Measurements from ENCODE around the gene THBS4.

The THBS4 gene

DNA sequence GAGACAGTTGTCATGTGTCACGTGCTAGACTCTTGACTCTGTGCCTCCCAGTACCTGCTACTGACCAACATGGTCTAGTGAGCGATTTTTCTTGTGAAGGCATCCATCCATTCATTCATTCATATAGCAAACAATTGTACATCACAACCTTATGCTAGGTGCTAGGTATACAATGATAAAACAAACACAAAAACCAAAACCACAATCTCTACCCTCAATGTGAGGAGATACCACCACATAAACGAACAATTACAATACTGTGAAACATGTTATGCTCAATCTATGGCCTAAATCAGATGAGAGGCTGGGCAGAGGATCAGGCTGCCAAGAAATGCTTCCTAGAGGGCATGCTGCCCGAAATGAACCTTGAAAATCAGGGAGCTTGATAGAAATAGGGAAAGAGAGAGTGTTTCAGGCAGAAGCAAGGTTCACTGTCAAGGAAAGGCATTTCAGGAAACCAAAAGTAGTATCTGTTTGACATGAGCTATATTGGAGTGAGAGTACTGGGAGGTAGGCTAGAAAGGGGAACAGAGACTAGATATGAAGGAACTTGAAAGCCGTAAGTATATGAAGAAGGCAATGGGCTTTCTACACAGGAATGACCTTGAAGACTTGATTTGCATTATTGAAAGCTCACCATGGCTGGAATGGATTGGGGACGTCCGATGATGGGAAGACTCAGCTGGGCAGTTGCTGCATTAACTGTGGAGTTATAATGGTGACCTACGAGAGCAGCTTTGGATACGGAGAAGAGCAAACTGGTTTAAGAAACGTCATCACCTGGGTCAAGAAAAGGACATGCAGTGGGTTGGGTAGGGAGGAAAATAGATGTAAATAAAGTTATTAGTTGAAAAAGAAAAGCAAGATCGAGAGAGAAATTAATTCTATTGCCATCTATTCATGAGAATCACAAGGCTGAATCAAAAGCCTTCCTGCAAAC, 90.1 kb downstream of the THBS4 start:
- Histone ChIP-seq H3K9ac (ENCODE audit: low read depth, low read length) (no peak overlapping the region), H3K4me1 (ENCODE audit: insufficient read depth, low read length) (peaks cover 12% of the 10 kb centered on the region), H3K9me3 (ENCODE audit: insufficient read depth, low read depth, low read length) (peaks cover 4% of the 10 kb centered on the region; the same call in 1 of the 2 replicates), H3K27ac (ENCODE audit: low read length) (no peak overlapping the region), H3K4me3 (ENCODE audit: low read length) (no peak overlapping the region), H3K36me3 (ENCODE audit: insufficient read depth, low read depth, low read length) (no peaks in the 10 kb centered on the region), H3K27me3 (ENCODE audit: insufficient read depth, low read length) (no peaks in the 10 kb centered on the region)

- Histone ChIP-seq H3K4me1 (ENCODE audit: insufficient read depth, low read length) (peaks cover 12% of the 10 kb centered on the region), H3K9me3 (ENCODE audit: insufficient read depth, low read depth, low read length) (peaks cover 4% of the 10 kb centered on the region; the same call in 1 of the 2 replicates), H3K27me3 (ENCODE audit: insufficient read depth, low read length) (no peaks in the 10 kb centered on the region), H3K36me3 (ENCODE audit: insufficient read depth, low read depth, low read length) (no peaks in the 10 kb centered on the region), H3K9ac (ENCODE audit: low read depth, low read length) (no peak overlapping the region), H3K4me3 (ENCODE audit: low read length) (no peak overlapping the region), H3K27ac (ENCODE audit: low read length) (no peak overlapping the region)
Observed at GRCh38 chr5:80125962-80126480, 90.9 kb downstream of the THBS4 start.

DNA sequence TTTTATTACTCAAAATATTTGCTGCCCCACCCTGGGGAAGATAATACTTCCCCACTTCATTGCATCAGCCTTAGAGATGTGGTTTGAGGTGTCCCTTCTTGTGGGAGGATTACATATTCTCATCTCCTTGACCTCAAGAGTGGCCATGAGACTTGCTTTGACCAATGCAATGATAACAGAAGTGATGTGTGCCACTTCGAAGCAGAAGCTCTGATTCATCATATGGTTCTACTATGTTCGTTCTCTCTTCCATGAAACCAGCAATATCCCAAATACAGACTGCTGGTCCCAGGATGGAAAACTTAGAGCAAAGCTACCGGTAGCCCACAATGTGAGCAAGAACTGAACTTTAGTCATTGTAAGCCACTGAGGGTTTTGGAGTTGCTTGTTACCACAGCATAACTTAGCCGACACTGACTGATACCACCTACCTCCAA, 92.0 kb downstream of the THBS4 start:
- Histone ChIP-seq H3K4me3 (ENCODE audit: low read length) (no peak overlapping the region), H3K9me3 (ENCODE audit: insufficient read depth, low read depth, low read length) (peaks cover 4% of the 10 kb centered on the region; the same call in 1 of the 2 replicates), H3K27me3 (ENCODE audit: insufficient read depth, low read length) (no peaks in the 10 kb centered on the region), H3K4me1 (ENCODE audit: insufficient read depth, low read length) (peaks cover 12% of the 10 kb centered on the region), H3K27ac (ENCODE audit: low read length) (no peak overlapping the region), H3K36me3 (ENCODE audit: insufficient read depth, low read depth, low read length) (no peaks in the 10 kb centered on the region), H3K9ac (ENCODE audit: low read depth, low read length) (no peak overlapping the region)

DNA sequence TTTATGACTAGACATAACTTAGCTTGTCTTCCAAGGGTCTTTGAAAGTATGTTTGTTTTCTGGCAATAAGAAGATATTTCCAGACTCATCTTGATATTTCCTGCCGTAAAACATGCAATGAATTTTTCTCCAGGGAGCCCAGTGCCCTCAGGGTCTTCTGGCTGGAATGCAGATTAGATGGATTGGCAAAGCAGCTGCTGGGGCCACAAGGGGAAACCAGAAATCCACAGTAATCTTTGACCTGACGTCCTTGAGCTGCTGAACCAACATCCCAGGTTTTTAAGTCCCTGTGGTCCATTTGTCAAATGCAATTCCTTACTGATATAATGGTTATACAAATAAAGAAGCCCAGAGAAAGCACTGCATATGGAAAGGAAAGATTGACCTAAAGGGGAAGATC, 93.0 kb downstream of the THBS4 start:
- Histone ChIP-seq H3K36me3 (ENCODE audit: insufficient read depth, low read depth, low read length) (no peaks in the 10 kb centered on the region), H3K9ac (ENCODE audit: low read depth, low read length) (no peak overlapping the region), H3K4me1 (ENCODE audit: insufficient read depth, low read length) (peaks cover 12% of the 10 kb centered on the region), H3K9me3 (ENCODE audit: insufficient read depth, low read depth, low read length) (peaks cover 4% of the 10 kb centered on the region; the same call in 1 of the 2 replicates), H3K27ac (ENCODE audit: low read length) (no peak overlapping the region), H3K27me3 (ENCODE audit: insufficient read depth, low read length) (no peaks in the 10 kb centered on the region), H3K4me3 (ENCODE audit: low read length) (no peak overlapping the region)

- Histone ChIP-seq H3K4me3 (ENCODE audit: low read length) (no peak overlapping the region), H3K27ac (ENCODE audit: low read length) (no peak overlapping the region), H3K9ac (ENCODE audit: low read depth, low read length) (no peak overlapping the region), H3K4me1 (ENCODE audit: insufficient read depth, low read length) (peaks cover 19% of the 10 kb centered on the region), H3K36me3 (ENCODE audit: insufficient read depth, low read depth, low read length) (no peaks in the 10 kb centered on the region), H3K9me3 (ENCODE audit: insufficient read depth, low read depth, low read length) (peaks cover 4% of the 10 kb centered on the region; the same call in 1 of the 2 replicates), H3K27me3 (ENCODE audit: insufficient read depth, low read length) (no peaks in the 10 kb centered on the region)
Observed at GRCh38 chr5:80129146-80129545, 94.0 kb downstream of the THBS4 start.

All from iPS-20b (cell line).